H54 (cell line): Measurements from ENCODE around the gene GLT6D1.

Experiments used
- DNase-seq: peaks from one replicate; pipeline ENCODE4 v3.0.0; 2011; ENCODE audit warnings: low spot score, mixed read lengths; ENCODE audit not compliant: insufficient read length
- FAIRE-seq: peaks from 3 replicates; lab custom pipeline; 2011; peaks lifted over from hg19 to GRCh38; lab: Jason Lieb, UNC
- POLR2A ChIP-seq: IDR thresholded peaks from 2 replicates; pipeline ENCODE4 v1.6.1; 2011; ENCODE audit warnings: low read depth, mild to moderate bottlenecking, low read length

The GLT6D1 gene

GRCh38 chr9:135622415-135623020, 16.8 kb downstream of the GLT6D1 start:
- DNase-seq = no peak
- no peak for FAIRE-seq
- TF ChIP-seq POLR2A = no peak

GRCh38 chr9:135620558-135620957, 18.8 kb downstream of the GLT6D1 start:
- DNase-seq (no peak), FAIRE-seq (no peak)
- no peak for TF ChIP-seq POLR2A

- no peak for FAIRE-seq
These were observed 19.8 kb downstream of the GLT6D1 start for GRCh38 chr9:135619599-135619886.

GRCh38 chr9:135618866-135619598, 20.3 kb downstream of the GLT6D1 start:
- FAIRE-seq (no peak), DNase-seq (no peak)
- TF ChIP-seq POLR2A = no peak

More at GRCh38 chr9:135619599-135619886, 19.8 kb downstream of the GLT6D1 start:
- no peak for TF ChIP-seq POLR2A
- DNase-seq = no peak

- TF ChIP-seq POLR2A = no peak
- FAIRE-seq (no peak), DNase-seq (no peak)
These were observed 21.3 kb downstream of the GLT6D1 start for GRCh38 chr9:135617991-135618411.

GRCh38 chr9:135617538-135617900, 21.8 kb downstream of the GLT6D1 start:
- DNase-seq = no peak
- no peak for FAIRE-seq
- no peak for TF ChIP-seq POLR2A

- no peak for DNase-seq
- no peak for TF ChIP-seq POLR2A
- FAIRE-seq = no peak
These were observed 22.5 kb downstream of the GLT6D1 start for GRCh38 chr9:135616619-135617537.

GRCh38 chr9:135615666-135616618, 23.4 kb downstream of the GLT6D1 start:
- DNase-seq (no peak), FAIRE-seq (no peak)
- no peak for TF ChIP-seq POLR2A

GRCh38 chr9:135614821-135615665, 24.3 kb downstream of the GLT6D1 start:
- no peak for FAIRE-seq
- DNase-seq = no peak
- TF ChIP-seq POLR2A = no peak

- FAIRE-seq = no peak
These were observed 25.2 kb downstream of the GLT6D1 start for GRCh38 chr9:135613946-135614805.

More at GRCh38 chr9:135613946-135614805, 25.2 kb downstream of the GLT6D1 start:
- DNase-seq = no peak
- TF ChIP-seq POLR2A = no peak
